Measurements from ENCODE around the gene LIN37.
"Not testable (repeated sequence)": the region's sequence is repeated elsewhere in the genome, so short reads cannot be mapped to it uniquely, and the experiment has no call there.

LIN37 gene

GRCh38 chr19:35757231-35757748 lies 8.9 kb downstream of the LIN37 start:
- peak overlapping the region; percentile 68 for H3K4me3 ChIP-seq
- peak in 1 of 2 experiments; percentile 51 for DNase-seq (ENCODE audit: low spot score in 2 of 2)
- H3K27me3 ChIP-seq (ENCODE audit: low read depth), result no peaks in the 10 kb centered on the region
- in situ Hi-C loops (cut with MboI; ENCODE audit: low sequenced_read_pairs), result no loop called here
- H3K36me3 ChIP-seq (replicated peaks), result peaks cover 21% of the 10 kb centered on the region
- no peaks in the 10 kb centered on the region for H3K9me3 ChIP-seq
- H3K4me1 ChIP-seq, result peaks cover 6% of the 10 kb centered on the region; the same call in 1 of the 2 replicates

GRCh38 chr19:35757749-35758608 lies 9.6 kb downstream of the LIN37 start, which contains the start of gene PROSER3:
PROSER3 (plus strand) TSS chr19:35758176; CDS start chr19:35758216, 40 bp downstream.
- peak; percentile 99 for DNase-seq (ENCODE audit: low spot score in 2 of 2)
- Histone ChIP-seq H3K36me3 (replicated peaks) (peaks cover 18% of the 10 kb centered on the region), H3K27me3 (ENCODE audit: low read depth) (no peaks in the 10 kb centered on the region), H3K4me3 (peak within 1 kb of the TSS; percentile 68), H3K4me1 (peaks cover 6% of the 10 kb centered on the region; the same call in 1 of the 2 replicates), H3K9me3 (no peaks in the 10 kb centered on the region)
- in situ Hi-C loops (cut with MboI; ENCODE audit: low sequenced_read_pairs), result no loop called here

- in situ Hi-C loops (cut with MboI; ENCODE audit: low sequenced_read_pairs), result no loop called here
- H3K36me3 ChIP-seq (replicated peaks), result peaks cover 19% of the 10 kb centered on the region
- no peak for DNase-seq (ENCODE audit: low spot score in 2 of 2)
- peaks cover 6% of the 10 kb centered on the region; the same call in 1 of the 2 replicates for H3K4me1 ChIP-seq
- no peaks in the 10 kb centered on the region for H3K27me3 ChIP-seq (ENCODE audit: low read depth)
- no peak overlapping the region for H3K4me3 ChIP-seq
- H3K9me3 ChIP-seq, result no peaks in the 10 kb centered on the region
These were observed 11.3 kb downstream of the LIN37 start for GRCh38 chr19:35759697-35760096.

- DNase-seq (ENCODE audit: low spot score in 2 of 2), result no peak
- H3K4me3 ChIP-seq, result no peak overlapping the region
- in situ Hi-C loops (cut with MboI; ENCODE audit: low sequenced_read_pairs), result no loop called here
- H3K9me3 ChIP-seq, result no peaks in the 10 kb centered on the region
- H3K36me3 ChIP-seq (replicated peaks), result peaks cover 26% of the 10 kb centered on the region
- H3K4me1 ChIP-seq, result peaks cover 6% of the 10 kb centered on the region; the same call in 1 of the 2 replicates
- no peaks in the 10 kb centered on the region for H3K27me3 ChIP-seq (ENCODE audit: low read depth)
These were observed 12.5 kb downstream of the LIN37 start for GRCh38 chr19:35760711-35761349.

- in situ Hi-C loops (cut with MboI; ENCODE audit: low sequenced_read_pairs), result no loop called here
- no peaks in the 10 kb centered on the region for H3K9me3 ChIP-seq
- H3K4me1 ChIP-seq, result no peaks in the 10 kb centered on the region
- no peaks in the 10 kb centered on the region for H3K27me3 ChIP-seq (ENCODE audit: low read depth)
- no peak overlapping the region for H3K4me3 ChIP-seq
- H3K36me3 ChIP-seq (replicated peaks), result peaks cover 29% of the 10 kb centered on the region
- DNase-seq (ENCODE audit: low spot score in 2 of 2), result no peak
These were observed 16.3 kb downstream of the LIN37 start for GRCh38 chr19:35764432-35765315.

GRCh38 chr19:35766571-35767104 lies 18.3 kb downstream of the LIN37 start:
- H3K36me3 ChIP-seq (replicated peaks), result peaks cover 22% of the 10 kb centered on the region
- no peaks in the 10 kb centered on the region for H3K4me1 ChIP-seq
- H3K27me3 ChIP-seq (ENCODE audit: low read depth), result no peaks in the 10 kb centered on the region
- H3K9me3 ChIP-seq, result no peaks in the 10 kb centered on the region
- H3K4me3 ChIP-seq, result no peak overlapping the region
- no peak for DNase-seq (ENCODE audit: low spot score in 2 of 2)
- in situ Hi-C loops (cut with MboI; ENCODE audit: low sequenced_read_pairs), result no loop called here

GRCh38 chr19:35767288-35768081 lies 19.1 kb downstream of the LIN37 start:
- in situ Hi-C loops (cut with MboI; ENCODE audit: low sequenced_read_pairs), result no loop called here
- Histone ChIP-seq H3K4me3 (no peak overlapping the region), H3K27me3 (ENCODE audit: low read depth) (no peaks in the 10 kb centered on the region), H3K4me1 (no peaks in the 10 kb centered on the region), H3K9me3 (no peaks in the 10 kb centered on the region), H3K36me3 (replicated peaks) (peaks cover 17% of the 10 kb centered on the region)
- no peak for DNase-seq (ENCODE audit: low spot score in 2 of 2)

GRCh38 chr19:35768082-35768421 lies 19.7 kb downstream of the LIN37 start:
- no peaks in the 10 kb centered on the region for H3K27me3 ChIP-seq (ENCODE audit: low read depth)
- DNase-seq (ENCODE audit: low spot score in 2 of 2), result no peak
- H3K4me3 ChIP-seq, result no peak overlapping the region
- H3K4me1 ChIP-seq, result no peaks in the 10 kb centered on the region
- peaks cover 17% of the 10 kb centered on the region for H3K36me3 ChIP-seq (replicated peaks)
- no peaks in the 10 kb centered on the region for H3K9me3 ChIP-seq
- in situ Hi-C loops (cut with MboI; ENCODE audit: low sequenced_read_pairs), result no loop called here

- in situ Hi-C loops (cut with MboI; ENCODE audit: low sequenced_read_pairs); H3K4me3 ChIP-seq; DNase-seq (ENCODE audit: low spot score in 2 of 2); H3K9me3 ChIP-seq; H3K4me1 ChIP-seq; H3K27me3 ChIP-seq (ENCODE audit: low read depth); H3K36me3 ChIP-seq (replicated peaks): not testable (repeated sequence)
These were observed 24.0 kb downstream of the LIN37 start for GRCh38 chr19:35772362-35772761.

- no peak overlapping the region for H3K4me3 ChIP-seq
- DNase-seq (ENCODE audit: low spot score in 2 of 2), result no peak
- in situ Hi-C loops (cut with MboI; ENCODE audit: low sequenced_read_pairs), result no loop called here
- H3K9me3 ChIP-seq, result no peaks in the 10 kb centered on the region
- no peaks in the 10 kb centered on the region for H3K27me3 ChIP-seq (ENCODE audit: low read depth)
- peaks cover under 1% of the 10 kb centered on the region; the same call in 1 of the 2 replicates for H3K36me3 ChIP-seq (replicated peaks)
- peaks cover 9% of the 10 kb centered on the region; the same call in 1 of the 2 replicates for H3K4me1 ChIP-seq
These were observed 24.8 kb downstream of the LIN37 start for GRCh38 chr19:35773020-35773806.

GRCh38 chr19:35774274-35775045 lies 26.1 kb downstream of the LIN37 start:
- peaks cover 9% of the 10 kb centered on the region; the same call in 1 of the 2 replicates for H3K4me1 ChIP-seq
- H3K36me3 ChIP-seq (replicated peaks), result no peaks in the 10 kb centered on the region
- peak overlapping the region; percentile 13 for H3K4me3 ChIP-seq
- H3K27me3 ChIP-seq (ENCODE audit: low read depth), result no peaks in the 10 kb centered on the region
- no peaks in the 10 kb centered on the region for H3K9me3 ChIP-seq
- peak in 1 of 2 experiments; percentile 35 for DNase-seq (ENCODE audit: low spot score in 2 of 2)
- in situ Hi-C loops (cut with MboI; ENCODE audit: low sequenced_read_pairs), result no loop called here

Measured in HAP-1 (cell line).